Measurements from ENCODE around the gene CACNA1I. TPM values are rescaled to one million over a fixed set of nuclear protein-coding genes. Genes with fewer than 3 reads are reported as not detected.

CACNA1I gene
- total and polyA plus RNA-seq, 2 experiments from 2014 or later = 0.42 to 2.4 TPM

DNA sequence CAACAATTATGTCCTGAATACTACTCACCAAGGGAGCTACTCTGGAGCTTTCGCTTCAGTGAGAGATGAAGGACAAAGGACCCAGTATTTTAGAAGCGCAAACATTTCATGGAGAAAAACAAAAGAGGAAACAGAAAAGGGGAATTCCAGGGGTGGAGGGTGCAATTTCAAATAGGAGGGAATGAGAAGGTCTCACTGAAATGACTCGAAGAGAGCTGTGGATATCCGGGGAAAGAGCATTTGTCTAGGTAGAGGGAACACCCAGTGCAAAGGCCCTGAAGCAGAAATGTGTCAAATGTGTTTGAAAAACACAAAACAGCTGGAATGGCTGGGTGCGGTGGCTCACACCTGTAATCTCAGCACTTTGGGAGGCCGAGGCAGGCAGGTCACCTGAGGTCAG is 40.4 kb upstream of the CACNA1I start:
- H3K27me3 Mint-ChIP-seq (ENCODE audit: insufficient read depth, low read depth, poor library complexity) = peaks cover 34% of the 10 kb centered on the region
- no peak overlapping the region for H2AFZ ChIP-seq
- peaks cover 2% of the 10 kb centered on the region; the same call in 2 of the 3 replicates for H3K9me3 Mint-ChIP-seq
- H3K4me3 ChIP-seq = no peak overlapping the region
- peak overlapping the region; percentile 50; the same call in 1 of the 2 replicates for H3K27ac ChIP-seq (ENCODE audit: low read depth)
- peaks cover 45% of the 10 kb centered on the region for H3F3A ChIP-seq (replicated peaks; ENCODE audit: low read depth)
- no peaks in the 10 kb centered on the region for H3K9me2 ChIP-seq (ENCODE audit: insufficient read depth)
- peaks cover 10% of the 10 kb centered on the region for H3K36me3 ChIP-seq (ENCODE audit: insufficient read depth)
- H3K4me1 Mint-ChIP-seq = peaks cover 60% of the 10 kb centered on the region
- no peaks in the 10 kb centered on the region for H3K27me3 ChIP-seq (ENCODE audit: insufficient read depth)
- no peak overlapping the region for H3K4me2 ChIP-seq
- TF ChIP-seq, protein P1, sequence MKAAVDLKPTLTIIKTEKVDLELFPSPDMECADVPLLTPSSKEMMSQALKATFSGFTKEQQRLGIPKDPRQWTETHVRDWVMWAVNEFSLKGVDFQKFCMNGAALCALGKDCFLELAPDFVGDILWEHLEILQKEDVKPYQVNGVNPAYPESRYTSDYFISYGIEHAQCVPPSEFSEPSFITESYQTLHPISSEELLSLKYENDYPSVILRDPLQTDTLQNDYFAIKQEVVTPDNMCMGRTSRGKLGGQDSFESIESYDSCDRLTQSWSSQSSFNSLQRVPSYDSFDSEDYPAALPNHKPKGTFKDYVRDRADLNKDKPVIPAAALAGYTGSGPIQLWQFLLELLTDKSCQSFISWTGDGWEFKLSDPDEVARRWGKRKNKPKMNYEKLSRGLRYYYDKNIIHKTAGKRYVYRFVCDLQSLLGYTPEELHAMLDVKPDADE (IDR thresholded peaks at IDR 0.05) = no peak
- TF ChIP-seq ZNF462 (CRISPR knock-in tag; IDR thresholded peaks at IDR 0.05) (no peak), ZNF114 (CRISPR knock-in tag; IDR thresholded peaks at IDR 0.05) (no peak), STAT1 (IDR thresholded peaks at IDR 0.05; ENCODE audit: unreplicated experiment) (no peak), EZH2phosphoT487 (IDR thresholded peaks at IDR 0.05; ENCODE audit: unreplicated experiment) (no peak), EZH2 (IDR thresholded peaks at IDR 0.05; ENCODE audit: low read depth, unreplicated experiment) (no peak), POLR2AphosphoS5 (IDR thresholded peaks at IDR 0.05; ENCODE audit: low read depth) (no peak), NANOG (IDR thresholded peaks at IDR 0.05; ENCODE audit: borderline replicate concordance) (no peak), REST (IDR thresholded peaks at IDR 0.05; ENCODE audit: unreplicated experiment) (no peak), ZNF331 (CRISPR knock-in tag; IDR thresholded peaks at IDR 0.05; ENCODE audit: low read depth) (no peak), JUNB (IDR thresholded peaks at IDR 0.05; ENCODE audit: unreplicated experiment) (no peak), CREB1 (CRISPR knock-in tag; IDR thresholded peaks at IDR 0.05; ENCODE audit: low read depth) (no peak)
- TF ChIP-seq, protein P2, sequence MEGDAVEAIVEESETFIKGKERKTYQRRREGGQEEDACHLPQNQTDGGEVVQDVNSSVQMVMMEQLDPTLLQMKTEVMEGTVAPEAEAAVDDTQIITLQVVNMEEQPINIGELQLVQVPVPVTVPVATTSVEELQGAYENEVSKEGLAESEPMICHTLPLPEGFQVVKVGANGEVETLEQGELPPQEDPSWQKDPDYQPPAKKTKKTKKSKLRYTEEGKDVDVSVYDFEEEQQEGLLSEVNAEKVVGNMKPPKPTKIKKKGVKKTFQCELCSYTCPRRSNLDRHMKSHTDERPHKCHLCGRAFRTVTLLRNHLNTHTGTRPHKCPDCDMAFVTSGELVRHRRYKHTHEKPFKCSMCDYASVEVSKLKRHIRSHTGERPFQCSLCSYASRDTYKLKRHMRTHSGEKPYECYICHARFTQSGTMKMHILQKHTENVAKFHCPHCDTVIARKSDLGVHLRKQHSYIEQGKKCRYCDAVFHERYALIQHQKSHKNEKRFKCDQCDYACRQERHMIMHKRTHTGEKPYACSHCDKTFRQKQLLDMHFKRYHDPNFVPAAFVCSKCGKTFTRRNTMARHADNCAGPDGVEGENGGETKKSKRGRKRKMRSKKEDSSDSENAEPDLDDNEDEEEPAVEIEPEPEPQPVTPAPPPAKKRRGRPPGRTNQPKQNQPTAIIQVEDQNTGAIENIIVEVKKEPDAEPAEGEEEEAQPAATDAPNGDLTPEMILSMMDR (conservative IDR thresholded peaks at IDR 0.05; ENCODE audit: low read depth in 2 of 2) = no peak
- ATAC-seq (no peak), DNase-seq (ENCODE audit: low spot score) (no peak)
- peaks cover 41% of the 10 kb centered on the region for H3K4me1 ChIP-seq (ENCODE audit: insufficient read depth)
- peaks cover 42% of the 10 kb centered on the region for H3K36me3 Mint-ChIP-seq (ENCODE audit: low read depth)
- peaks cover 32% of the 10 kb centered on the region for H4K20me1 ChIP-seq (replicated peaks; ENCODE audit: insufficient read depth)
- H3K4me3 Mint-ChIP-seq = peak overlapping the region; percentile 16; the same call in 1 of the 3 replicates
- H3K79me2 ChIP-seq (replicated peaks; ENCODE audit: insufficient read depth) = peaks cover 21% of the 10 kb centered on the region
- peak overlapping the region; percentile 16; the same call in 1 of the 2 replicates for H3K27ac Mint-ChIP-seq

Data from GM23338 (cell line).